Neural progenitor cell (in vitro differentiated cells): ENCODE data around the gene RFPL3. TPM values are rescaled to one million over a fixed set of nuclear protein-coding genes. Genes with fewer than 3 reads are reported as not detected.

Source experiments
- DNase-seq: peaks from one replicate; pipeline ENCODE4 v3.0.0-alpha.2; 2016; ENCODE audit warnings: low spot score
- H2AFZ ChIP-seq: fragments of 200-600 bp; sonication (generic); replicated peaks from 2 replicates; pipeline ENCODE4 v1.6.1; 2016; ENCODE audit warnings: antibody characterized with exemption
- H3F3A ChIP-seq: fragments of 200-600 bp; sonication (generic); 2 replicates; pipeline ENCODE4 v1.6.1; 2016; ENCODE audit warnings: antibody characterized with exemption, low read depth
- H3K27ac ChIP-seq: fragments of 200-600 bp; sonication (generic); 2 replicates; pipeline ENCODE4 v1.5.1; 2016; ENCODE audit warnings: mild to moderate bottlenecking
- H3K27me3 ChIP-seq: fragments of 200-600 bp; sonication (generic); 2 replicates; pipeline ENCODE4 v1.6.1; 2016; ENCODE audit warnings: mild to moderate bottlenecking, moderate library complexity
- H3K36me3 ChIP-seq: fragments of 200-600 bp; sonication (generic); 2 replicates; pipeline ENCODE4 v1.5.1; 2016
- H3K4me1 ChIP-seq: fragments of 200-600 bp; sonication (generic); 2 replicates; pipeline ENCODE4 v1.6.1; 2016; ENCODE audit warnings: mixed run types
- H3K4me2 ChIP-seq: fragments of 200-600 bp; sonication (generic); 2 replicates; pipeline ENCODE4 v1.6.1; 2016
- H3K4me3 ChIP-seq: fragments of 200-600 bp; sonication (generic); 2 replicates; pipeline ENCODE4 v1.5.1; 2016
- H3K79me2 ChIP-seq: fragments of 200-600 bp; sonication (generic); 2 replicates; pipeline ENCODE4 v1.6.1; 2016; ENCODE audit warnings: low read depth
- H3K9ac ChIP-seq: fragments of 200-600 bp; sonication (generic); 2 replicates; pipeline ENCODE4 v1.6.1; 2016
- H3K9me3 ChIP-seq: fragments of 200-600 bp; sonication (generic); 2 replicates; pipeline ENCODE4 v1.5.1; 2016; ENCODE audit warnings: low read depth
- H4K20me1 ChIP-seq: fragments of 200-600 bp; sonication (generic); 2 replicates; pipeline ENCODE4 v1.6.1; 2016; ENCODE audit warnings: low read depth
- H3K27ac Mint-ChIP-seq: 3 replicates; pipeline ENCODE4 v1.8.0; 2021; ENCODE audit warnings: mixed read lengths
- H3K27me3 Mint-ChIP-seq: 2 replicates; pipeline ENCODE4 v1.8.0; 2022; ENCODE audit warnings: low read depth, mild to moderate bottlenecking, inconsistent platforms, moderate library complexity, mixed read lengths; ENCODE audit not compliant: insufficient read depth
- H3K36me3 Mint-ChIP-seq: 3 replicates; pipeline ENCODE4 v1.8.0; 2021; ENCODE audit warnings: mixed read lengths
- H3K4me1 Mint-ChIP-seq: 3 replicates; pipeline ENCODE4 v1.8.0; 2021; ENCODE audit warnings: mixed read lengths
- H3K4me3 Mint-ChIP-seq: 3 replicates; pipeline ENCODE4 v1.8.0; 2021; ENCODE audit warnings: mild to moderate bottlenecking, moderate library complexity, mixed read lengths
- H3K9me3 Mint-ChIP-seq: 3 replicates; pipeline ENCODE4 v1.8.0; 2020; ENCODE audit warnings: mixed read lengths
- EZH2 ChIP-seq: fragments of 200-600 bp; sonication (generic); IDR thresholded peaks from 2 replicates; pipeline ENCODE4 v1.6.1; 2017; ENCODE audit warnings: antibody characterized with exemption, mild to moderate bottlenecking, moderate library complexity
- EZH2phosphoT487 ChIP-seq: fragments of 200-600 bp; sonication (generic); IDR thresholded peaks from 2 replicates; pipeline ENCODE4 v1.6.1; 2017; ENCODE audit warnings: antibody characterized with exemption
- total RNA-seq: library from RNA; depleted of rRNA; stranded (reverse); fragments of >200 nt; gene quantifications from 2 replicates; pipeline ENCODE4 v1.2.3, GENCODE V29; 2015; ENCODE audit warnings: low replicate concordance
- TF ChIP-seq, protein P1 (sequence below): fragments of 200-600 bp; sonication (generic); IDR thresholded peaks from 2 replicates; pipeline ENCODE4 v1.5.1; 2017; ENCODE audit warnings: antibody characterized with exemption, mild to moderate bottlenecking

The RFPL3 gene
- total RNA-seq, 1 donor from 2014 or later, result not detected

DNA sequence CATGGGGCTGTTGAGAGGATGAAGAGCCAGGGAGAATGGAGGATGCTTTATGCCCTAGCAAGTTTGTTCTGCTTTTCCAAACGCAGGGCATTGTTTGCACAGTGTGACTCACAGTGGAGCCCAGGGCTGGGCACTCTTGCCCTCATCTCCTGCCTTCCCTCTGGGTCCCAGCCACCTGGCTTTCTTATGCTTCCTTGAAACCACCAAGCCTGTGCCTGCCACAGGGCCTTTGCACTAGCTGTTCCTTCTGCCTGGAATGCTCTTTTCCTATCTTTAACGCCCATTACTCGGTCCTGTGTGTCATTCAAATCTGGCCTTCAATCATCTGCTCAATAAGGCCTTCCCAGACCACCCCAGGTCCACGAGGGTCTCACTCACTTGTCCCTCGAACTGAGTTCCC is 46.9 kb upstream of the RFPL3 start:
- Histone ChIP-seq H3K4me2 (no peak overlapping the region), H3K79me2 (no peaks in the 10 kb centered on the region)

DNA sequence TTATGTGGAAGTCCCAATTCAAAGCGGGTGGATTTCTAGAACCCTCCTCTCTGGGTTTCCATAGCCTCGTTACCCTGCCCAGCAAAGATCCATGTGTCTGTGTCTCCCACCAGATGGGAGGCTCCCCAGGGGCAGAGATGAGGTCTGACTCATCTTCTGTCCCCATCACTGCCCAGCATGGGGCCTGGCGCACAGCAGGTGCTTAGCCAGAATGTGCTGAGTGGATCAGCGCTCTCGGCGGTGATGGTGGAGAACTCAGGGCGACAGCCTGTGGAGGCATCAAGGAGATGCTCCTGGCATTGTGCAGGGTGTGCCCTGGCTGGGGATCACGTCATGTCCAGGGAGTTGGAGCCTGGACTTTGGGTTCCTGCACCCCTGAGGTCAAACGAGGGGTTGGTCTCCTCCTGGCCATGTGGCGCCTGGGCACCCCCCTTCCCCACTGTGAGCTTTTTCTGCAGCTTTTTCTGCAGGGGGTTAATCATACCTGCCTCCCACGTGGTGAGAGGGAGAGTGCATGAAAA is 46.1 kb upstream of the RFPL3 start:
- no peak for DNase-seq
- Mint-ChIP-seq H3K9me3 (no peaks in the 10 kb centered on the region), H3K4me3 (no peak overlapping the region), H3K27ac (no peak overlapping the region), H3K4me1 (peaks cover 4% of the 10 kb centered on the region), H3K36me3 (no peaks in the 10 kb centered on the region), H3K27me3 (peaks cover 6% of the 10 kb centered on the region)
- H3K9ac ChIP-seq, result no peak overlapping the region
- H3K79me2 ChIP-seq, result no peaks in the 10 kb centered on the region
- H3F3A ChIP-seq, result no peaks in the 10 kb centered on the region
- H3K4me3 ChIP-seq, result no peak overlapping the region
- H3K4me2 ChIP-seq, result no peak overlapping the region
- no peaks in the 10 kb centered on the region for H3K36me3 ChIP-seq
- H2AFZ ChIP-seq, result no peak overlapping the region
- no peaks in the 10 kb centered on the region for H3K27me3 ChIP-seq
- TF ChIP-seq EZH2 (no peak), EZH2phosphoT487 (no peak)
- TF ChIP-seq, protein P1, sequence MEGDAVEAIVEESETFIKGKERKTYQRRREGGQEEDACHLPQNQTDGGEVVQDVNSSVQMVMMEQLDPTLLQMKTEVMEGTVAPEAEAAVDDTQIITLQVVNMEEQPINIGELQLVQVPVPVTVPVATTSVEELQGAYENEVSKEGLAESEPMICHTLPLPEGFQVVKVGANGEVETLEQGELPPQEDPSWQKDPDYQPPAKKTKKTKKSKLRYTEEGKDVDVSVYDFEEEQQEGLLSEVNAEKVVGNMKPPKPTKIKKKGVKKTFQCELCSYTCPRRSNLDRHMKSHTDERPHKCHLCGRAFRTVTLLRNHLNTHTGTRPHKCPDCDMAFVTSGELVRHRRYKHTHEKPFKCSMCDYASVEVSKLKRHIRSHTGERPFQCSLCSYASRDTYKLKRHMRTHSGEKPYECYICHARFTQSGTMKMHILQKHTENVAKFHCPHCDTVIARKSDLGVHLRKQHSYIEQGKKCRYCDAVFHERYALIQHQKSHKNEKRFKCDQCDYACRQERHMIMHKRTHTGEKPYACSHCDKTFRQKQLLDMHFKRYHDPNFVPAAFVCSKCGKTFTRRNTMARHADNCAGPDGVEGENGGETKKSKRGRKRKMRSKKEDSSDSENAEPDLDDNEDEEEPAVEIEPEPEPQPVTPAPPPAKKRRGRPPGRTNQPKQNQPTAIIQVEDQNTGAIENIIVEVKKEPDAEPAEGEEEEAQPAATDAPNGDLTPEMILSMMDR, result no peak
- no peak overlapping the region for H3K27ac ChIP-seq
- no peaks in the 10 kb centered on the region for H4K20me1 ChIP-seq
- H3K9me3 ChIP-seq, result no peaks in the 10 kb centered on the region
- no peaks in the 10 kb centered on the region for H3K4me1 ChIP-seq

More for the DNA sequence above, 46.9 kb upstream of the RFPL3 start:
- no peak for DNase-seq
- Histone ChIP-seq H3K27ac (no peak overlapping the region), H3K36me3 (no peaks in the 10 kb centered on the region), H3F3A (no peaks in the 10 kb centered on the region), H3K4me1 (no peaks in the 10 kb centered on the region), H3K9ac (no peak overlapping the region), H3K4me3 (no peak overlapping the region), H3K9me3 (no peaks in the 10 kb centered on the region), H4K20me1 (no peaks in the 10 kb centered on the region), H2AFZ (no peak overlapping the region), H3K27me3 (no peaks in the 10 kb centered on the region)
- H3K4me1 Mint-ChIP-seq, result peaks cover 4% of the 10 kb centered on the region
- H3K36me3 Mint-ChIP-seq, result no peaks in the 10 kb centered on the region
- peaks cover 6% of the 10 kb centered on the region for H3K27me3 Mint-ChIP-seq
- H3K9me3 Mint-ChIP-seq, result no peaks in the 10 kb centered on the region
- no peak overlapping the region for H3K4me3 Mint-ChIP-seq
- no peak overlapping the region for H3K27ac Mint-ChIP-seq
- TF ChIP-seq EZH2phosphoT487, result no peak
- TF ChIP-seq, protein P1, result no peak
- TF ChIP-seq EZH2, result no peak

DNA sequence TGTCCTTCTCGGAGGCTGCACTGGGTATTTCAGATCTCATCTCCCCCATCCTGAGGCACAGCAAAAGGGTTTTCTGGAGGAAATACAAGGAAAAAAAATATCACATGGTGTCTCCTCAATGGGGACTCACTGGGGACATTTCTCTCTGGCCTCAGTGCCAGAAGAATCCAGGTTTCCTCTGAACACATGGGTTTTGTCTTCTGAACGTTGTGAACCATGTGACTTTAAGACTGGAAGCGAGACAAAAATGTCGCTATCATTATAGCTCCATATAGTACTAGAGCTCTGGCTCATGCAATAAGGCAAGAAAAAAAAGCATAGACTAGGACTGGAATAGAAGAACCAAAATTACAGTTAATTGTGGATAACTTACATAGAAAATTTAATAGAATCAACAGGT is 44.9 kb upstream of the RFPL3 start:
- Histone ChIP-seq H3F3A (no peaks in the 10 kb centered on the region), H3K36me3 (no peaks in the 10 kb centered on the region), H3K9ac (no peak overlapping the region), H4K20me1 (no peaks in the 10 kb centered on the region), H3K4me1 (no peaks in the 10 kb centered on the region), H3K4me2 (no peak overlapping the region), H2AFZ (no peak overlapping the region), H3K27me3 (no peaks in the 10 kb centered on the region), H3K4me3 (no peak overlapping the region), H3K27ac (no peak overlapping the region), H3K9me3 (no peaks in the 10 kb centered on the region), H3K79me2 (no peaks in the 10 kb centered on the region)
- no peaks in the 10 kb centered on the region for H3K9me3 Mint-ChIP-seq
- no peak for TF ChIP-seq EZH2
- TF ChIP-seq, protein P1, result no peak
- no peak for TF ChIP-seq EZH2phosphoT487
- H3K27ac Mint-ChIP-seq, result no peak overlapping the region
- DNase-seq, result no peak
- H3K4me1 Mint-ChIP-seq, result peaks cover 4% of the 10 kb centered on the region
- no peak overlapping the region for H3K4me3 Mint-ChIP-seq
- H3K27me3 Mint-ChIP-seq, result peaks cover 6% of the 10 kb centered on the region
- H3K36me3 Mint-ChIP-seq, result no peaks in the 10 kb centered on the region
